ENCODE data around the gene KCNIP1. TPM values are rescaled to one million over a fixed set of nuclear protein-coding genes. Genes with fewer than 3 reads are reported as not detected.

The KCNIP1 gene
- total RNA-seq (2022; extraction: Qiagen RNA extraction), result not detected in 5 replicates

GRCh38 chr5:170503990-170504596 lies at the start of gene KCNIP1:
TSS of gene KCNIP1 (plus strand) at chr5:170504020.

GRCh38 chr5:170783498-170784247 lies 279.9 kb downstream of the KCNIP1 start, which contains the start of gene GABRP:
TSS of gene GABRP (plus strand) at chr5:170783725. CDS start at chr5:170788616, 4,891 bp downstream.

Other genes with a start within 250 kb of the KCNIP1 start
- not detected in 5 replicates for gene LCP2, start 206.2 kb upstream of the KCNIP1 start, total RNA-seq (2022; extraction: Qiagen RNA extraction)
- not detected in 5 replicates for gene KCNMB1, start 114.7 kb upstream of the KCNIP1 start, total RNA-seq (2022; extraction: Qiagen RNA extraction)

Measured in A549 treated with AZD2906 at 1 μM for 4 hours (cell line).